Panc1 (cell line): Measurements from ENCODE around the gene BCO1. TPM values are rescaled to one million over a fixed set of nuclear protein-coding genes. Genes with fewer than 3 reads are reported as not detected.

Source experiments
- ATAC-seq: fragments of 200-7000 bp; cut with Tn5 transposase; 2 replicates; pipeline ENCODE4 v1.9.1; 2020; ENCODE audit warnings: mild to moderate bottlenecking, moderate library complexity
- BruUV-seq: library from RNA; stranded (reverse); fragments of 400-500 nt; replicated peaks from 2 replicates; lab custom pipeline; 2021; lab: Mats Ljungman, UMichigan
- CTCF ChIA-PET: fragments of 300-600 bp; sonication (Branson Sonifier 250); formaldehyde crosslinking; loops from one replicate; lab custom pipeline; 2022; ENCODE audit warnings: antibody characterized with exemption; lab: Charles Lee
- POLR2A ChIA-PET: fragments of 300-600 bp; sonication (Branson Sonifier 250); formaldehyde crosslinking; loops from one replicate; lab custom pipeline; 2022; ENCODE audit warnings: antibody characterized with exemption; lab: Charles Lee
- DNase-seq: peaks from one replicate; pipeline ENCODE4 v3.0.0-alpha.2; 2010; ENCODE audit warnings: low read depth, low spot score
- H3K27ac ChIP-seq: 2 replicates; pipeline ENCODE4 v1.5.1; 2011; ENCODE audit warnings: mild to moderate bottlenecking, low read length, inconsistent platforms
- H3K27me3 ChIP-seq: fragments of 200-500 bp; sonication (Bioruptor generic); 2 replicates; pipeline ENCODE4 v1.6.0; 2014; ENCODE audit warnings: low read length, inconsistent platforms; ENCODE audit not compliant: control insufficient read depth, insufficient read depth
- H3K36me3 ChIP-seq: fragments of 200-500 bp; sonication (Bioruptor generic); 2 replicates; pipeline ENCODE4 v1.5.1; 2014; ENCODE audit warnings: inconsistent platforms, mild to moderate bottlenecking, low read length, moderate library complexity; ENCODE audit not compliant: control insufficient read depth, insufficient read depth
- H3K4me1 ChIP-seq: 2 replicates; pipeline ENCODE4 v1.5.1; 2011; ENCODE audit warnings: inconsistent platforms, mild to moderate bottlenecking, low read length, moderate library complexity; ENCODE audit not compliant: control insufficient read depth, insufficient read depth
- H3K4me3 ChIP-seq, 2 experiments: 2 replicates each; pipeline ENCODE4 v1.5.1; 2011 to 2012; ENCODE audit warnings: low read depth in 2 of 2, low read length in 2 of 2, mild to moderate bottlenecking in 2 of 2, inconsistent platforms in 1 of 2, moderate library complexity in 1 of 2
- H3K9me3 ChIP-seq: fragments of 200-500 bp; sonication (Bioruptor generic); 2 replicates; pipeline ENCODE4 v1.5.1; 2014; ENCODE audit warnings: low read depth, mild to moderate bottlenecking, inconsistent platforms, low read length, moderate library complexity; ENCODE audit not compliant: control insufficient read depth, insufficient read depth
- POLR2AphosphoS5 ChIP-seq: IDR thresholded peaks from 2 replicates; pipeline ENCODE4 v1.6.1; 2012; ENCODE audit warnings: mild to moderate bottlenecking, low read depth, low read length, moderate library complexity
- SIN3A ChIP-seq: IDR thresholded peaks from 2 replicates; pipeline ENCODE4 v1.6.1; 2012; ENCODE audit warnings: low read depth, mild to moderate bottlenecking, low read length, moderate library complexity, borderline replicate concordance; ENCODE audit not compliant: insufficient read depth
- TCF7L2 ChIP-seq: IDR thresholded peaks from 2 replicates; pipeline ENCODE4 v1.6.1; 2011; ENCODE audit warnings: mild to moderate bottlenecking, low read depth, low read length, inconsistent platforms
- in situ Hi-C: cut with HindIII; loops from 2 replicates; pipeline ENCODE4 v1.10.0; 2016; ENCODE audit warnings: low sequenced_read_pairs, low pct_unique_long_range_greater_than_20kb
- intact Hi-C: fragments of 100-400 bp; cut with micrococcal nuclease; formaldehyde crosslinking; loops from one replicate; pipeline ENCODE4 v1.10.0; 2022; ENCODE audit not compliant: unreplicated experiment
- total RNA-seq: library from RNA; stranded (reverse); gene quantifications from one replicate; pipeline ENCODE4 v1.2.1, GENCODE V29; 2021; ENCODE audit not compliant: unreplicated experiment
- TF ChIP-seq, protein P1 (sequence below): fragments of 450-650 bp; IDR thresholded peaks from 2 replicates; pipeline ENCODE4 v1.5.1; 2017; ENCODE audit warnings: mild to moderate bottlenecking
- TF ChIP-seq, protein P2 (sequence below), 2 experiments: IDR thresholded peaks; 2 replicates each; pipeline ENCODE4 v1.6.1; 2011 to 2012; ENCODE audit warnings: low read depth in 2 of 2, control low read depth in 1 of 2, low read length in 1 of 2, mild to moderate bottlenecking in 1 of 2, moderate library complexity in 1 of 2; ENCODE audit not compliant: insufficient read depth in 1 of 2

The BCO1 gene
- total RNA-seq, 1 experiment from 2014 or later: not detected

- Histone ChIP-seq H3K36me3 (no peaks in the 10 kb centered on the region), H3K9me3 (no peaks in the 10 kb centered on the region), H3K27ac (no peak overlapping the region), H3K4me1 (no peaks in the 10 kb centered on the region), H3K4me3 (no peak overlapping the region), H3K27me3 (no peaks in the 10 kb centered on the region; the same call in 1 of the 2 replicates)
- DNase-seq (no peak), ATAC-seq (no peak)
- ChIA-PET POLR2A (no interaction called here), CTCF (no interaction called here)
- TF ChIP-seq TCF7L2 (no peak), SIN3A (no peak), POLR2AphosphoS5 (no peak)
- TF ChIP-seq, protein P1, sequence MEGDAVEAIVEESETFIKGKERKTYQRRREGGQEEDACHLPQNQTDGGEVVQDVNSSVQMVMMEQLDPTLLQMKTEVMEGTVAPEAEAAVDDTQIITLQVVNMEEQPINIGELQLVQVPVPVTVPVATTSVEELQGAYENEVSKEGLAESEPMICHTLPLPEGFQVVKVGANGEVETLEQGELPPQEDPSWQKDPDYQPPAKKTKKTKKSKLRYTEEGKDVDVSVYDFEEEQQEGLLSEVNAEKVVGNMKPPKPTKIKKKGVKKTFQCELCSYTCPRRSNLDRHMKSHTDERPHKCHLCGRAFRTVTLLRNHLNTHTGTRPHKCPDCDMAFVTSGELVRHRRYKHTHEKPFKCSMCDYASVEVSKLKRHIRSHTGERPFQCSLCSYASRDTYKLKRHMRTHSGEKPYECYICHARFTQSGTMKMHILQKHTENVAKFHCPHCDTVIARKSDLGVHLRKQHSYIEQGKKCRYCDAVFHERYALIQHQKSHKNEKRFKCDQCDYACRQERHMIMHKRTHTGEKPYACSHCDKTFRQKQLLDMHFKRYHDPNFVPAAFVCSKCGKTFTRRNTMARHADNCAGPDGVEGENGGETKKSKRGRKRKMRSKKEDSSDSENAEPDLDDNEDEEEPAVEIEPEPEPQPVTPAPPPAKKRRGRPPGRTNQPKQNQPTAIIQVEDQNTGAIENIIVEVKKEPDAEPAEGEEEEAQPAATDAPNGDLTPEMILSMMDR: no peak
- TF ChIP-seq, protein P2, sequence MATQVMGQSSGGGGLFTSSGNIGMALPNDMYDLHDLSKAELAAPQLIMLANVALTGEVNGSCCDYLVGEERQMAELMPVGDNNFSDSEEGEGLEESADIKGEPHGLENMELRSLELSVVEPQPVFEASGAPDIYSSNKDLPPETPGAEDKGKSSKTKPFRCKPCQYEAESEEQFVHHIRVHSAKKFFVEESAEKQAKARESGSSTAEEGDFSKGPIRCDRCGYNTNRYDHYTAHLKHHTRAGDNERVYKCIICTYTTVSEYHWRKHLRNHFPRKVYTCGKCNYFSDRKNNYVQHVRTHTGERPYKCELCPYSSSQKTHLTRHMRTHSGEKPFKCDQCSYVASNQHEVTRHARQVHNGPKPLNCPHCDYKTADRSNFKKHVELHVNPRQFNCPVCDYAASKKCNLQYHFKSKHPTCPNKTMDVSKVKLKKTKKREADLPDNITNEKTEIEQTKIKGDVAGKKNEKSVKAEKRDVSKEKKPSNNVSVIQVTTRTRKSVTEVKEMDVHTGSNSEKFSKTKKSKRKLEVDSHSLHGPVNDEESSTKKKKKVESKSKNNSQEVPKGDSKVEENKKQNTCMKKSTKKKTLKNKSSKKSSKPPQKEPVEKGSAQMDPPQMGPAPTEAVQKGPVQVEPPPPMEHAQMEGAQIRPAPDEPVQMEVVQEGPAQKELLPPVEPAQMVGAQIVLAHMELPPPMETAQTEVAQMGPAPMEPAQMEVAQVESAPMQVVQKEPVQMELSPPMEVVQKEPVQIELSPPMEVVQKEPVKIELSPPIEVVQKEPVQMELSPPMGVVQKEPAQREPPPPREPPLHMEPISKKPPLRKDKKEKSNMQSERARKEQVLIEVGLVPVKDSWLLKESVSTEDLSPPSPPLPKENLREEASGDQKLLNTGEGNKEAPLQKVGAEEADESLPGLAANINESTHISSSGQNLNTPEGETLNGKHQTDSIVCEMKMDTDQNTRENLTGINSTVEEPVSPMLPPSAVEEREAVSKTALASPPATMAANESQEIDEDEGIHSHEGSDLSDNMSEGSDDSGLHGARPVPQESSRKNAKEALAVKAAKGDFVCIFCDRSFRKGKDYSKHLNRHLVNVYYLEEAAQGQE (IDR thresholded peaks at IDR 0.05; ENCODE audit: insufficient read depth in 1 of 2, low read depth in 2 of 2, low read length in 1 of 2): no peak
- BruUV-seq: no TSS peak
- intact Hi-C loops: no loop called here
- in situ Hi-C loops: no loop called here
Observed at GRCh38 chr16:81231014-81231413, 7.5 kb upstream of the BCO1 start.

GRCh38 chr16:81232740-81233367, 5.6 kb upstream of the BCO1 start:
- POLR2A ChIA-PET: no interaction called here
- no peak for ATAC-seq
- CTCF ChIA-PET: no interaction called here
- Histone ChIP-seq H3K9me3 (no peaks in the 10 kb centered on the region), H3K4me3 (no peak overlapping the region), H3K27me3 (no peaks in the 10 kb centered on the region), H3K36me3 (no peaks in the 10 kb centered on the region), H3K27ac (no peak overlapping the region), H3K4me1 (no peaks in the 10 kb centered on the region)
- TF ChIP-seq SIN3A: no peak
- intact Hi-C loops: no loop called here
- DNase-seq: no peak
- BruUV-seq: no TSS peak
- in situ Hi-C loops: no loop called here

DNA sequence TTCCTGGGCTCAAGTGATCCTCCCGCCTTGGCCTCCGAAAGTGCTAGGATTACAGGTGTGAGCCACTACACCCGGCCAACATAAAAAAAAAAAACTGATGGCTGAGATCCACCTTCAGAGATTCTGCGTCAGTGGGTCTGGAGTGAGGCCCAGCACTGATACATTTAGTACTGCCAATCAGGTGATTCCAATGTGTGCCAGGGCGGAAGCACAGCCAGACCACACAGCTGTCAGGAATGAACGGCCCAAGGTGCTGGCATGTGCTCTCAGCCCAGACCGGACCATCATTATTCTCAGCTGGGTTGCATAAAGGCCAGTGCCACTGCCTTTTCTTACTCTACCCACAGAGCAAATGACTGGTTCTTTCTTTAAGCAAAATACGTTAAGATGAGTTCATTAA, 1.2 kb upstream of the BCO1 start:
- H3K9me3 ChIP-seq: no peaks in the 10 kb centered on the region
- POLR2A ChIA-PET: no interaction called here
- DNase-seq (no peak), ATAC-seq (no peak)
- intact Hi-C loops: no loop called here
- H3K27ac ChIP-seq: no peak overlapping the region
- H3K36me3 ChIP-seq: no peaks in the 10 kb centered on the region
- BruUV-seq: no TSS peak
- in situ Hi-C loops: no loop called here
- CTCF ChIA-PET: no interaction called here
- no peak for TF ChIP-seq TCF7L2
- TF ChIP-seq, protein P2 (IDR thresholded peaks at IDR 0.05; ENCODE audit: insufficient read depth in 1 of 2, low read depth in 2 of 2, low read length in 1 of 2): no peak
- TF ChIP-seq, protein P1: no peak
- TF ChIP-seq SIN3A: no peak
- no peak for TF ChIP-seq POLR2AphosphoS5
- H3K4me3 ChIP-seq: no peak overlapping the region
- no peaks in the 10 kb centered on the region for H3K27me3 ChIP-seq
- no peaks in the 10 kb centered on the region for H3K4me1 ChIP-seq
